ENCODE data around the gene P2RY12. TPM values are rescaled to one million over a fixed set of nuclear protein-coding genes. Genes with fewer than 3 reads are reported as not detected.

The P2RY12 gene
- total and polyA plus RNA-seq, 2 donors (not counting 1 experiment from before 2014, with no cell fraction given) = 0.34 to 2.5 TPM

DNA sequence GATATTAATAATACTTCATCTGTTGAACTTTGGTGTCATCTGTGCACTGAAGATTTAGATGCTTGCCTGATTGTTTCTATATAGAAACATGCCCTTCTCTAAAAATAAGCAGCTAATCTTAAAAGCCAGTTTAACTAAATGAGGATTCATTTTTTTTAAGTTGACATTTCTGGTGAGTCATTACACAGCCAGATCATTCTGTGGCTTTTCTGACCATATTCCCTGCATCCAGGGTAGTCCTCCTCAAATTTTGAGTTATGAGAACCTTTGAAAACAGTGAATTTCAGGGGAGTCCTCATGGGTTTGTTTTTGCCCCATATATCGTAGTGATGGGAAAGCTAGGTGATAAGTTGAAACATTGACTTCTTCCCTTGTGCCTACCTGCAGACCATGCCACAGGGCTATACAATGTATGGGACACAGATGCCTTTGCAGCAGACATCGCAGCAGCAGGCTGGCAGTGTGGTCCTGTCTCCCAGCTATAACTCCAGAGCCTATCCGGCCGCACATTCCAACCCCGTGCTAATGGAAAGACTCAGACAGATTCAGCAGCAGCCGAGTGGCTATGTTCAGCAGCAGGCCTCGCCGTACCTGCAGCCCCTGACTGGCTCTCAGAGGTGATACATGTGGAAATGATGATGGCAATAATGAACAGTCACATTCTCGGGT lies 26.5 kb upstream of the P2RY12 start:
- Histone ChIP-seq H3K79me2 (ENCODE audit: control insufficient read depth, insufficient read depth, low read length) (no peaks in the 10 kb centered on the region), H3K36me3 (ENCODE audit: control insufficient read depth, insufficient read depth, low read length) (no peaks in the 10 kb centered on the region), H3K4me3 (replicated peaks in 1 of 4; ENCODE audit: control extremely low read depth in 1 of 4, insufficient read depth in 1 of 4, low read depth in 3 of 4, low read length in 4 of 4) (no peak overlapping the region), H4K20me1 (ENCODE audit: control insufficient read depth, extremely low read depth, insufficient read depth, low read length) (no peaks in the 10 kb centered on the region), H3K27me3 (ENCODE audit: control insufficient read depth, insufficient read depth, low read length) (no peaks in the 10 kb centered on the region), H3K4me2 (ENCODE audit: extremely low read depth, insufficient read depth, low read length) (no peak overlapping the region), H3K9me3 (ENCODE audit: control insufficient read depth, insufficient read depth, low read depth, low read length) (no peaks in the 10 kb centered on the region), H3K9ac (ENCODE audit: insufficient read depth, low read length) (no peak overlapping the region), H3K27ac (ENCODE audit: insufficient read depth, low read length) (no peak overlapping the region), H2AFZ (ENCODE audit: low read length) (no peak overlapping the region), H3K4me1 (ENCODE audit: control insufficient read depth, extremely low read depth, insufficient read depth, low read length) (peaks cover 14% of the 10 kb centered on the region)
- peak; percentile 32 to 74 for DNase-seq (ENCODE audit: low read depth in 2 of 2)
- TF ChIP-seq EZH2 (IDR thresholded peaks at IDR 0.05; ENCODE audit: low read length, missing control alignments) (no peak), CTCF (conservative IDR thresholded peaks at IDR 0.05 in 1 of 2, IDR thresholded peaks at IDR 0.05 in 1 of 2; ENCODE audit: low read depth in 1 of 2, low read length in 2 of 2) (no peak)

- H3K9ac ChIP-seq (ENCODE audit: insufficient read depth, low read length) = no peak overlapping the region
- no peak overlapping the region for H3K4me2 ChIP-seq (ENCODE audit: extremely low read depth, insufficient read depth, low read length)
- no peak overlapping the region for H2AFZ ChIP-seq (ENCODE audit: low read length)
- TF ChIP-seq CTCF (conservative IDR thresholded peaks at IDR 0.05 in 1 of 2, IDR thresholded peaks at IDR 0.05 in 1 of 2; ENCODE audit: low read depth in 1 of 2, low read length in 2 of 2) (no peak), EZH2 (IDR thresholded peaks at IDR 0.05; ENCODE audit: low read length, missing control alignments) (no peak)
- no peaks in the 10 kb centered on the region for H3K79me2 ChIP-seq (ENCODE audit: control insufficient read depth, insufficient read depth, low read length)
- H3K4me1 ChIP-seq (ENCODE audit: control insufficient read depth, extremely low read depth, insufficient read depth, low read length) = peaks cover 19% of the 10 kb centered on the region
- H3K4me3 ChIP-seq (replicated peaks in 1 of 4; ENCODE audit: control extremely low read depth in 1 of 4, insufficient read depth in 1 of 4, low read depth in 3 of 4, low read length in 4 of 4) = no peak overlapping the region
- no peaks in the 10 kb centered on the region for H3K27me3 ChIP-seq (ENCODE audit: control insufficient read depth, insufficient read depth, low read length)
- no peaks in the 10 kb centered on the region for H3K36me3 ChIP-seq (ENCODE audit: control insufficient read depth, insufficient read depth, low read length)
- H3K27ac ChIP-seq (ENCODE audit: insufficient read depth, low read length) = no peak overlapping the region
- no peak for DNase-seq (ENCODE audit: low read depth in 2 of 2)
- no peaks in the 10 kb centered on the region for H4K20me1 ChIP-seq (ENCODE audit: control insufficient read depth, extremely low read depth, insufficient read depth, low read length)
- H3K9me3 ChIP-seq (ENCODE audit: control insufficient read depth, insufficient read depth, low read depth, low read length) = no peaks in the 10 kb centered on the region
Observed at GRCh38 chr3:151407928-151408327, 23.4 kb upstream of the P2RY12 start.

GRCh38 chr3:151404316-151404715 lies 19.8 kb upstream of the P2RY12 start:
- Histone ChIP-seq H3K4me2 (ENCODE audit: extremely low read depth, insufficient read depth, low read length) (no peak overlapping the region), H3K27me3 (ENCODE audit: control insufficient read depth, insufficient read depth, low read length) (no peaks in the 10 kb centered on the region), H3K36me3 (ENCODE audit: control insufficient read depth, insufficient read depth, low read length) (no peaks in the 10 kb centered on the region), H2AFZ (ENCODE audit: low read length) (no peak overlapping the region), H3K27ac (ENCODE audit: insufficient read depth, low read length) (no peak overlapping the region), H3K4me1 (ENCODE audit: control insufficient read depth, extremely low read depth, insufficient read depth, low read length) (peaks cover 7% of the 10 kb centered on the region), H3K79me2 (ENCODE audit: control insufficient read depth, insufficient read depth, low read length) (no peaks in the 10 kb centered on the region), H4K20me1 (ENCODE audit: control insufficient read depth, extremely low read depth, insufficient read depth, low read length) (no peaks in the 10 kb centered on the region), H3K4me3 (replicated peaks in 1 of 4; ENCODE audit: control extremely low read depth in 1 of 4, insufficient read depth in 1 of 4, low read depth in 3 of 4, low read length in 4 of 4) (no peak overlapping the region), H3K9me3 (ENCODE audit: control insufficient read depth, insufficient read depth, low read depth, low read length) (no peaks in the 10 kb centered on the region), H3K9ac (ENCODE audit: insufficient read depth, low read length) (no peak overlapping the region)
- DNase-seq (ENCODE audit: low read depth in 2 of 2) = peak; percentile 44 to 84
- TF ChIP-seq CTCF (conservative IDR thresholded peaks at IDR 0.05 in 1 of 2, IDR thresholded peaks at IDR 0.05 in 1 of 2; ENCODE audit: low read depth in 1 of 2, low read length in 2 of 2) (no peak), EZH2 (IDR thresholded peaks at IDR 0.05; ENCODE audit: low read length, missing control alignments) (no peak)

All from fibroblast of lung (primary cell).